Esophagus squamous epithelium (tissue), 4 donors: ENCODE data around the gene PHYKPL.

Experiments
- CTCF ChIP-seq, 6 experiments: fragments of 450-650 bp in 4 of 6; fragments of 200-600 bp in 2 of 6; sonication (generic) in 2 of 6; IDR thresholded peaks; one replicate each; pipeline ENCODE4 v1.5.1; 2016 to 2019; ENCODE audit warnings: antibody characterized with exemption in 6 of 6, mild to moderate bottlenecking in 4 of 6, moderate library complexity in 4 of 6
- POLR2A ChIP-seq, 4 donors: fragments of 450-650 bp; IDR thresholded peaks; one replicate each; pipeline ENCODE4 v1.6.1; 2017; ENCODE audit warnings: antibody characterized with exemption in 4 of 4, mild to moderate bottlenecking in 4 of 4, moderate library complexity in 3 of 4

- TF ChIP-seq CTCF (IDR thresholded peaks at IDR 0.05) (no peak), POLR2A (IDR thresholded peaks at IDR 0.05) (no peak)
Observed at GRCh38 chr5:178279026-178279722, 46.6 kb upstream of the PHYKPL start.
